GM19438 (cell line): Measurements from ENCODE around the gene INTS6.
"Not testable (repeated sequence)": the region's sequence is repeated elsewhere in the genome, so short reads cannot be mapped to it uniquely, and the experiment has no call there.

Experiments used
- ATAC-seq: cut with Tn5 transposase; IDR thresholded peaks from one replicate; pipeline ENCODE4 v1.9.1; 2021; ENCODE audit warnings: low read depth; ENCODE audit not compliant: unreplicated experiment

The INTS6 gene

DNA sequence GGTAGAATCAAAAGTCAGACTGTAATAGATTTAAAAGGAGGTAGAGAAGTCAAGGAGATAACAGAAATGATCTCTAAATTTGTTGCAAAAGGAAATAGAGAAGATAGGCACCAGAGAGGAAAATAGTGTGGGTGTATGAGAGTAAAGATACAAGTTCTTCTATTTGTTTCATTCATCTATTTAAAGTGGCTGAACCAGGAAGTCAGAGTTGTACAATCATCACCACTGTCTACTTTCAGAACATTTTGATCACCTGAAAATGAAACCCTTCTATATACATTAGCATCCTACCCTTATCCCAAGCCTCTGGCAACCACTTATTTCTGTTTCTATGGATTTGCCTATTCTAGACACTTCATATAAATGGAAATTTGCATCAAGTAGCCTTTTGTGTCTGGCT, 36.7 kb downstream of the INTS6 start:
- no peak for ATAC-seq

DNA sequence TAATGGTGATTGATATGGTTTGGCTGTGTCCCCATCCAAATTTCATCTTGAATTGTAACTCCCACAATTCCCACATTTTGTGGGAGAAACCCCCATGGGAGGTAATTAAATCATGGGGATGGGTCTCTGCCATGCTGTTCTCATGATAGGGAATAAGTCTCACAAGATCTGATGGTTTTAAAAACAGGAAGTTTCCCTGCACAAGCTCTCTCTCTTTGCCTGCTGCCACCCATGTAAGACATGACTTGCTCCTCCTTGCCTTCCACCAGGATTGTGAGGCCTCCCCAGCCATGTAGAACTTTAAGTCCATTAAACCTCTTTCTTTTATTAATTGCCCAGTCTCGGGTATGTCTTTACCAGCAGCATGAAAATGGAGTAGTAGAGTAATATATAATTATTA, 37.5 kb downstream of the INTS6 start:
- not testable (repeated sequence) for ATAC-seq

DNA sequence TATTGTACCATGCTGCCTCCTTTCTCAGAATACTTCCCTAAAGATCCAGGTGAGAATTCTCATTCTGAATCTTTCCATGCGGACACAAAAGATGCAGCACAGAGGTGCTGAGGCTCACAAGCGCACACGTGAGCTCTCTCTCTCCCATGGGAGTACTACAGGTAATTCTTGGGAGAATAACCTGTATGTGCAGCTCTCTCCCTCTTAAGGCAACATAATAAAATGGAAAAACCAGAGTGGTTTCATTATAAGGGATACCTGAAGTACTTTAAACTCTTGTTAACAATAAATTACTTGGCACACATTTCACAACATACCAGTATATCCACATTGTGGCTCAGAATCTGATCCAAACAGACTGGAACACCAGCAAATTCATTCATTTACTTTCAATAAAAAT, 40.4 kb downstream of the INTS6 start:
- ATAC-seq = no peak

DNA sequence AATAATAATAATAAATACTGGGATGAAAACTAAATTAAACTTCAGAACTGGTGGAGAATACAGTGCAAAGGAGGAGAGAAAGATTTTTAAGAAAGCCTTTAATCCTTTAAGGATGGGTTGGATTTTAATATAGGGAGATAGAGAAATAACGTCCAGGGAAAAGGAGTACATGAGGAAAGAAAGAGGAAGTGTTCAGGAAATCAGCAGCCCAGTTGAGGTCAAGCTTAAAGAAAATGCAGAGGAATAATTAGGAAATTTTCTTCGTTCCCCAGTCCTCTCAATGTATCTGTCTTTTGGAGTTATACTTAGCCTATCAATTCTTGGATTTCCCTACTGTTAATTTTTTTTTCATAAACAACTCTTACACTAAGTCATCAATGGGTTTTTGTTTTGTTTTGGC, 47.7 kb downstream of the INTS6 start:
- ATAC-seq = no peak

DNA sequence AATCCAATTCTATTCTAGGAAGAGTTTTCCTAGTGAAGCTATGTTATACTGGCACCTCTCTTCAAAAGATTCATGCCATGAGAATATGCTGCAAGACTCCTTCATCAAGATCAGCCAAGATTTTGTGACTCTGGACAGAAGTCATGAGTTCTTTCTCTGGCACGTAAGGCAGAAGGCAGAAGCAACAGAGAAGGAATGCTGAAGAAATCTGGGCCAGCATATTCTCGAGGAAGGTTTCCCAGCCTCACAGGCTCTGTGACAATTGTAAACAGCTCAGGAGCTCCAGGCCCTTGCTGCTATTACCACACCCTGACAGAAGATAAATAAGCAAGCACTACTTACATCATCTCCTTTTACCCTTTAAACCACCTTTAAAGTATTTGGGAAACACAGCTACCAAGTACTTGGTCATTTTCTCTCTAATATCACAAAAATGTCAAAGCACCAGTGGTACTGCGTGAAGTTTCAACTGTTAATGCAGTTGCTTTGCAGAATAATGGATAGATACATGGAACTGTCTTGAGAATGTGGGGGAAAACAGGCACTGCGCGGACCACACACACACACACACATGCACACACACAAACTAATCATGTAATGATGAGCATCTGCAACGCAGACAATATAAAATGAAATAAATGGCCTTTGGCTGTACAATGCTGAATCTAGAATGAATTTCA, 55.4 kb downstream of the INTS6 start:
- ATAC-seq = no peak

DNA sequence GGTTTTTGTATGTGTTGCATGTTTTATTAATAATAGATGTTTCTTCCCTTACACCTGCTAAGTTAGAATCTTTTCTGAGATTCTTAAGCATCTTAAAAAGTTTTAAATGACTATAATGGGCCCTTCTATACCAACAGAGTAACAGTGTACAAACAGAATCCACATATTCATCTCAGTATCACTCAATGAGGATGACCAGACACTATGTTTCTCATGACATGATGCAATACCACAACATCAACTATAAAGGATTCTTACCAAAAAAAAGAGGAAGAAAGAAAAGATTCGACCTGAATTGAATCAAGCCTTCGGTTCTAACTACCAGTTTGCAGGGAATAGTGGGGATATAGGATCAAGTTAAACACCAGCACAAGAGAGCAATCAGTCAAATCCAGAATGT, 56.5 kb downstream of the INTS6 start:
- ATAC-seq = no peak

DNA sequence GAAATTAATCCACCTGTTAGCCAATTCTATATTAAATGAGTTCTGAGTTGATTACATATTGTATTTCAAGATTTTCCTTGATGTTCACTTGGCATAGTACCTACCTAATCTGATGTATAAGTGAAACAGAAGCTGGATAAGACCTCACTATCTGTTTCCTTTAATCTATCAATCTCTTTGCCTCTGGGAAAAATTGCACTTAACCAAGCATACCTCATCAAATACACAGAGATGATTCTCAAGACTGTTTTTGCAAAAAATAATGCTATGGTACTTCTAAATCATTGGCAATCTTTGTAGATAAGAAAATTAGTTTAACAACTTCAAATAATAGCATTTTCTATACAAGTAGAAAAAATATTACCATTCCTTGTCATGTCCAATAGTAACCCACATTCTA, 58.1 kb downstream of the INTS6 start:
- ATAC-seq = no peak

DNA sequence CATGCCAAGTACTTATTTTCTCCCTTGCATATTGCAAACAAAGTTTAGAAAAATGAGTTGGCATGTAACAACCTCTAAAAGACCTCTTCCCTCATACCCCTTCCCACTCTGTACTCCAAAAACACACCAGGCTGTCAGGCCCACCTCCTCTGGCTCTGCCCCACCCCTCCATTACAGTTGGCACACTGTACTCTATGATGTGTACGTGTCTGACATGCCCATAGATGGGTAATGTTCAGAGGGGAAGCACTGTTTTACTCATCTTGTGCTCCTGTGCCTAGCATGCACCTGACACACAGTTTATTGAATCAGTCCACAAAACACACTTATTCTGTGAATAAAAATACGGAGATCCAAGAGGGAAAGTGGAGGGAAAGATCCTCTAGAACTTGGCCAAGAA, 67.7 kb downstream of the INTS6 start:
- ATAC-seq = no peak

DNA sequence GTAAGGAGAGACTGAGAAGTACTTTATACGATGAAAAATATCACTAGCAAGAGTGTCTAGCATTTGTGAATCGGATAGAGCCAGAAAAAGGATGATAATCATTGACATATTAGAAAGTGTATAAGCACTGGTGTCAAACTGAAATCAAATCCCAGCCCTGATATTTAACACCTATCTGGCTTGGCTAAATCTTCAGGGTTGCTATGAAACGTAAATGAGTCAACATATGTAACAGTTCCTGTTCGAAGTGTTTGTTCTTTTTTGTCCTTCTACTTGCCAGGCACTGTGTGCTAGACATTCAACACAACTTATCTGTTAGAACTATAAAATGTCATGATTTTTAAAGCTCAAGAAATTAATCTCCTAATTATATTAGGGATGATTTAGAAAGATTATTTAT, 72.6 kb downstream of the INTS6 start:
- ATAC-seq = no peak

DNA sequence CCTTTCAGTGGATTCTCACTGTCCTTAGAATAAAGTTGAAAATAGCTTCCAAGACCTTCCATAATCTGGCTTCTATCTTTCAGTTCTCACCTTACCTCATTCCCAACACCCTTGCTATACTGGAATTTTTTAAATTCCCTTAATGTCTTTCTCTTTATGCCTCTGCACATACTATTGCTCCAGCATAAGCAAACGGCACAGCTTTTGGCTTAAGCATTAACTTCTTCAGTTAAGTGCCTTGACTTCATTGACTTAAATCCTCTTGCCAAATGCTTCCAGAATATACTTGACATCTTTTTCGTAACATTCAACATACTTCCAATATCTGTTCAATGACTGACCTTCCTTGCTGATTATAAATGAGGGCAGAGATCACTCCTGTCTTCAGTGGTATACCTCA, 79.4 kb downstream of the INTS6 start:
- ATAC-seq = no peak

DNA sequence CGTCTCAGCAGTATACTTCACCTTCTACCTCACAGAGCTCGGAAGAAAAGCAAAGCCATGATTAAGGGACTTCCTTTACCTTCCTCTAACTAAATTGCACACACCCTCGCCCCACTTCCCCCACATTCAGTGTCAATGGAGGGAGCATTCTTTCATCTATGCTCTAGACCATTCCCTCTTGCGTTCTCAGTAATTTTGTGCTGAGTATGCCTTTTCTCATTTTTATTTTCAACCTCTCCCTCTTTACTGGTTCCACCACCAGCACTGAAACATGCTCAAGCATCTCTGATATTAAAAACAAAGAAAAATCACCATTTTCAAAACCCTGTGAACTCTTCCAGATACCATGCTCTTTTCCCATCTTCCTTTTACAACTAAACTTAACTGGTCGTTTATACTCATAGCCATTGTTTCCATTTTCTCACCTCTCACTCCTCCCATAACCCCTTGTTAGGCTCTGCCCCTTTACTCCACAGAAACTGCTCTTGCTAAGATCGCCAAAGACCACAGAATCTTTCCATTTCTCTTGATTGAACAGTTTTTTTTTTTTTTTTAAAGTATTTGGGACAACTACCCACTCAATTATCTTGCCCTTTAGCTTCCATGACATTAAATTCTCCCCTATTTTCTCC, 81.0 kb downstream of the INTS6 start:
- no peak for ATAC-seq

DNA sequence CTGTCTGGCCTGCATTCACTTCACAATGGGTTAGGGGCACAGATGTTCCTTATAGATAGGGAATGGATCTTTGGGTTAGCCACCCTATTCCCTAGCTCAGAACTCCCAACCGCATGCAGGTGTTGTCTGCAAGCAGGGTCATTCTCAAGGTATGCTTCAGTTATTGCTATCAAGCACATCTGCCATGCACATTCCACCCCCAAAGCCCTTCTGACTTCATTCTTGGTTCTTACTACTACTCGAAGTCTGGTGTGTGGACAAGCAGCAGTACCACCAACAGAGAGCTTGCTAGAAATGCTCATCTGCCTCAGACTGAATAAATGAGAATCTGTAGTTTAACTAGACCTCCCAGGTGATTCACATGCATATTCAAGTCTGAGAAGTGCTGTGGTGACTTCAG, 82.0 kb downstream of the INTS6 start:
- no peak for ATAC-seq

DNA sequence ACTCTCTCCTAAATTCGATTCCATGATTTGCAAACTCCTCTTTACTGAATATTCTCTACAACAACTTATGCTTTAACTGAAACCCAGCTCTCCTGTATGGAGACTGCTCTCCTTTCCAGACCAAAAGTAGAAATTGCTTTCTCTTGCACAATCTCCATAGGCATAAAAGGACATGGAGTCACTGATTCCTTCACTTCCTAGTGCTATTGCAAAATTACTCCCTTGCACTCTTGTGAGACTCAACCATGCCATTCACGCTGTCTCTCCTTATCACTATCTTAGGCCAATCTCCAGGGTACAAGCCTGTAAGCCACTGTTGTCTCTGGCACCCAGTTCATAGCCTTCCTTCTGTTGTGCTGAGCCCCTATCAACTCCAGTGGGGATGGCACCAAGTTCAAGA, 82.7 kb downstream of the INTS6 start:
- no peak for ATAC-seq

DNA sequence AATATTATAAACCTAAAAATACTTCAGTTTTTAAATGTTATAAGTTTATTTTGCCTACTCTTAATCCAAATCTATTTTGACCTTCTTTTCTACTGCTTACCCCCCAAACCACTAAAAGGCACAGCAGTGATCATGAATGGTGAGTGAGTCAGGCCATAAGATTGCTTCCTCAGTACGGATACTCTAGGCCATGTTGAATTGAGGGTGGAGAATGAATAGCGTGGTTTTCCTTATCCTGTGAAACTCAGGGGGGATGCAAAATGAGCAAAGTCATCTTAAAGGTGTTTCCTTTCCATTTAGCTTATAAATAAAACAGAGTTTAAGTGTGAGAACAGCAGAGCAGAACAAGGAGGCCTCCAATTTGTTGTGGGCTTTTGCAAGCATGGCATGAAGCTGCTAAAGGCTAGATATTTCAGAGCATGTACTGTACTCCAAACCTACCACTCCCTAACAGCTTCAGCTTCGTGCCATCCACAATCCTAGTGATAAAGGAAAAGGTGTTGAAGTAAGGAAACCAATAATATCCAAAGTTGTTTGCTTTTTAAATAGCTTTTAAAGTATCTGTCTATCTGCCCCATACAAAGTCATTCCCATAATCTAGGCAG, 88.3 kb downstream of the INTS6 start:
- no peak for ATAC-seq

DNA sequence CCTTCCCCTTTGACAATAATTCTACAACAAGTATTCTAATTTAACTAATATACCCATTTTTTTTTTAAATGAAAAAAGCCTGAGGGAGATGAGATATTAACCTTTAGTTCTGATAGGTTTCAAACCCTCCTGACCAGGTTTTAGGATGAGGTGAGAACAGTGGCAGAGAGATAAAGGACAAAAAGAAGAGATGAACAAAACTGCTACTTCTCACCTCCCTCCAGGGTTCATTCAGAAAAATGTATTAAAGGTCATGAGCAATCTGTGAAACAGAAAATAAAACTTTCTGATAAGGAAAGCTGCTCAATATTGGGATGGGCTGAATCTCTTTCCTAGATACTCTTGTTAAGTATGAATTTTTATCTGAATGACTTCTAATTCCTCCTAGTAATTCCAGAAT, 89.2 kb downstream of the INTS6 start:
- no peak for ATAC-seq

DNA sequence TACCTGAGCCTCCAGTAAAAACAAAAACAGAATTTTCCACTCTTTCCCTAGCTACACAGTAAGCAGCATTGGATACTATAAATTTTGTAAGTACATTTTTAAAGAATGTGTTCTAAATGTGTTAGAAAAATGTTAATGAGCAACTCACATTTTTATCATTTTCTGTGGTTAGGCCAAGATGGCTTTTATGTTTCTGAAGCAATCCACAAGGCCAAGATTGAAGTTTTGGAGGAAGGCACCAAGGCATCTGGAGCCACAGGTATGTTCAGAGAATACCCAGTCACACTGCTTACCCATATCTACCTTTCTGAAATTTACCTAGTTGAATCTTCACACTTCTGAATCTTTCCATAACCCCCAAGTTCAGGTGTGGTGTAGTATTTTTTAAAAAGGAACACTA, 91.7 kb downstream of the INTS6 start:
- ATAC-seq = no peak

DNA sequence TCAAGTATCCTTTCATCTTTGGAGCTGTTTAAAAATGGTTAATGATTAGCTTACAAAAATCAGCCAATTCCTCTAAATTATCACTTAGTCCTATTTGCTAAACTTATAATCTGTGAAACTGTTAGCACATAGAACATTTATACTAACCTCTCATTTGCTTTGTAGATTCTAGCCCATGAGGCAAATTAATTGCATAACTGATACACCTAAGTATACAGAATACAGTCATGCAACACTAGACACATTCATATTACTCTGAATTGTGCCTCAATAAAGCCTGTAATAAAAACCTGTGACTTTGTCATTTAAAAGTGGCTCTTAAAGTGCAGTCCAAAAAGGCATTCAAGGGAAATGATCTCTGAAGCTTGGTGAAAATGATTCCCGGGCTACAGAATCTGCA, 92.3 kb downstream of the INTS6 start:
- no peak for ATAC-seq

DNA sequence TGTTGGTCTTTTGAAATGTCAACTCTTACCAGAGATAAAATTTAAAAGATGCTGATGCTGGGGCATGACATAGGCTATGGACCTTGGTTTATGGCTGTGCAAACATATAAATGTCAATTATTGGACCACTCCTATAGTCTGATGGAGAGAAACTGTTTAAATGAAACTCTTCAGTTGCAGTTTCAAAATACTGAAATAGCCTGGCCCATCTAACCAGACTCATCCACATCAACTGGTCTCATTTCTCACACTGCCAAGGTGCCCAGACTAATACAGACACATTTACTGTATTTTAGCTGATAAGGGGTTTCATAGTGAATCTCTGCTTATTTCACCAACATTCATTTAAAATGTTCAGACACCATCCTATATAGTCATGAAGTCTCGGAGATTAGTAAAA, 93.5 kb downstream of the INTS6 start:
- ATAC-seq = no peak

DNA sequence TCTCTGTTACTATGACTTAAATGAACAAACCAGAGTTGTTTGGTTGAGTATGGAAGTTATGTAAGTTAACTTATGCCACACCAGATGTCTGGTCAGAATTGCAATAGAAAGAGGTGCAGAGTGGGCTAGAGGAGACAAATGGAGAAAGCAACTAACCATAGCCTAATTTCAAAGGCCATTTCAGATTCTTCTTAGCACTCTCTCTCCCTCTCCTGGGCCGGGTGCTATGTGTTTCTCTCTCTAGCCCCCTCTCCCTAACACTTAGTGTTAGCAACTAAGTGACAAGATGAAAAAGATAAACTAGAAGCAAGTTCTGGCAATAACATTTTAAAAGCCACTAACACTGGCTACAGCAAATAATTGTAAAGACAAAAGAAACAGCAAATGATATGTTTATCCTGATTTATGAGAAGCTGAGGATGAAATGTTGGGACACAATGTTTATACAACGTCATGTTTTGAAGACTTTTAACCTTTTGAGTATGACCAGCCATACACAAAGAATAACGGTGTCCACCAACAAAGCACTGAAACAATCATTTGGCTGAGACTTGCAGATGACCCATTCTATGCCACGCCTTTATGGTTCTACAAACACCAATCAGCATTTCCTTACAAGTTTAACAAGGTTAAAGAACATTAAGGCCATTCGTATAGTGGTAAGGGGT, 94.8 kb downstream of the INTS6 start:
- ATAC-seq = no peak

DNA sequence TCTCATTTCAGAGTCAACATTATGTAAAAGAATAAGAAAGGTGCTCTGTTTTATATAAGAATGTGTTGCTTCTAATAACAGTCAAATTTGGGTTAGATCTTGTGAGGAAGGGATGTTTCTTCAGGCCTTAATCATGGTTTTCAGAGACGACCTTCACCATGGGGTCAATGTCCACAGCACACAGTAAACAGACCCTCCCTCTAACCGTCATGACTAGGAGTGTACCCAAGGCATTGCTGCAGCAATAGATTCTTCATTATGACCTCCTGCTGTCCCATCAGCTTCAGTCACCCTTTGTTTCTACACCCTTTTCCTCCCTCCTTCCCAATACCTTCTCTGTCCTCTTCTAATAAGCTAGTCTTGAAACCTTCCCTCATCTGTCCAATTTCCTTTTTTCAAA, 97.6 kb downstream of the INTS6 start:
- ATAC-seq = no peak

DNA sequence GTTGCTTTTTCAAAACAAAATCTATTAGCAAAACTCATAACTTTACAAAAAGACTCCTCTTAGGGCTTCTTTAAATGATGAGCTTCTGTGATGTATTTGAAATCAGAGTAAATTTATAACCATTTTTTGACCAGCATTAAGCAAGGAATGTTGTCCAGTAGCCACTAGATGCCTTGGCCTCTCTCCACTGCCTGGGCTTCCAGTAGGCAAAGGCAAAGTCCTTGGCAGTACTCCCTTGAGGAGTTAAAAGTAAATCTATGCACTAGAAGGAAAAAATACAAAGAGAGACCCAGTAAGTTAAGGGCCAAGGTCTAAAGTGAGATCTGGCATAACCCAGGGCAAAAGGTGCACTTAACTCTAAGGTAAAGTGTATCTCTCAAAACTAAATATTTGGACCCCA, 103.8 kb downstream of the INTS6 start:
- ATAC-seq = no peak
